Measurements from ENCODE around the gene ADSS2. TPM values are rescaled to one million over a fixed set of nuclear protein-coding genes. Genes with fewer than 3 reads are reported as not detected.

Gene ADSS2
- total and polyA plus RNA-seq, 2 donors (not counting 3 experiments of a cell fraction or from before 2014, with no cell fraction given) = 35.5 to 90.6 TPM

- Histone ChIP-seq H3K4me2 (ENCODE audit: insufficient read depth, low read length) (no peak overlapping the region), H3K9me1 (replicated peaks; ENCODE audit: control insufficient read depth, extremely low read depth, insufficient read depth, low read length) (no peaks in the 10 kb centered on the region), H3K9me3 (replicated peaks; ENCODE audit: control insufficient read depth, insufficient read depth, low read length) (no peaks in the 10 kb centered on the region), H3K36me3 (ENCODE audit: control insufficient read depth in 2 of 2, extremely low read depth in 1 of 2, insufficient read depth in 2 of 2, low read length in 2 of 2) (no peaks in the 10 kb centered on the region), H3K27ac (ENCODE audit: insufficient read depth, low read depth, low read length) (no peak overlapping the region), H2AFZ (ENCODE audit: low read depth, low read length) (no peak overlapping the region), H3K4me1 (ENCODE audit: control insufficient read depth, extremely low read depth, insufficient read depth, low read length) (peaks cover 3% of the 10 kb centered on the region), H3K4me3 (replicated peaks in 1 of 3; ENCODE audit: insufficient read depth in 1 of 3, low read depth in 1 of 3, low read length in 3 of 3) (no peak overlapping the region), H4K20me1 (replicated peaks; ENCODE audit: control insufficient read depth, extremely low read depth, insufficient read depth, low read length) (no peaks in the 10 kb centered on the region), H3K27me3 (ENCODE audit: control insufficient read depth in 2 of 2, insufficient read depth in 2 of 2, low read length in 2 of 2) (no peaks in the 10 kb centered on the region), H3K79me2 (ENCODE audit: control insufficient read depth, insufficient read depth, low read length) (no peaks in the 10 kb centered on the region), H3K9ac (replicated peaks; ENCODE audit: extremely low read depth, insufficient read depth, low read length) (no peak overlapping the region)
- intact Hi-C loops (cut with micrococcal nuclease) (no loop called here), dilution Hi-C loops (cut with MboI; ENCODE audit: extremely low pct_ligation_motif_present, low sequenced_read_pairs) (no loop called here)
- BruUV-seq (replicated peaks) = no TSS peak
- no peak for FAIRE-seq
- DNase-seq (ENCODE audit: low read depth, low spot score) = no peak
- POLR2A ChIA-PET = no interaction called here
- CTCF ChIA-PET = no interaction called here
- TF ChIP-seq POLR2AphosphoS5 (IDR thresholded peaks at IDR 0.05; ENCODE audit: insufficient read depth, low read depth, low read length) = no peak
- no peak for TF ChIP-seq MYC (IDR thresholded peaks at IDR 0.05; ENCODE audit: low read depth, low read length)
- TF ChIP-seq FOS (IDR thresholded peaks at IDR 0.05; ENCODE audit: borderline replicate concordance, insufficient read depth, low read length) = no peak
Observed at GRCh38 chr1:244369256-244370057, 82.3 kb downstream of the ADSS2 start.

DNA sequence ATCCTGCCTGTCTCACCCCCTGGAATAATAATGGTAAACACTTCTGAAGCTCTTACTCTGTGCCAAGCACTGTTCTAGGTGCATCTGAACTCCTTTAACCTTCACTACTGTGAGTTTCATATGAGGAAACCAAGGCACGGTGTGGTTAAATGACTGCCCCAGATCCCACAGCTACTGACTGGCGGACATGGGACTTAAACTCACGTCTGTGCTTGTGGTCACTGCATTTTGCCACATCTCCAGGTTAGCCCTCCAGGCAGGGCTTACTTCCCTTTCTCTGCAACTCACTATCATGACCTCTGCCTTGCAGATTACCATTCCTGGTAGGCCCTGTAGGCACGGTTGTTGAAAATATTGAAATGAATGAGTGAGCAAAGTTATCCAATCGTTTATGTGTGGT is 83.4 kb downstream of the ADSS2 start:
- BruUV-seq (replicated peaks) = no TSS peak
- Histone ChIP-seq H3K4me1 (ENCODE audit: control insufficient read depth, extremely low read depth, insufficient read depth, low read length) (peaks cover 3% of the 10 kb centered on the region), H3K9me3 (replicated peaks; ENCODE audit: control insufficient read depth, insufficient read depth, low read length) (no peaks in the 10 kb centered on the region), H2AFZ (ENCODE audit: low read depth, low read length) (no peak overlapping the region), H3K27me3 (ENCODE audit: control insufficient read depth in 2 of 2, insufficient read depth in 2 of 2, low read length in 2 of 2) (no peaks in the 10 kb centered on the region), H3K36me3 (ENCODE audit: control insufficient read depth in 2 of 2, extremely low read depth in 1 of 2, insufficient read depth in 2 of 2, low read length in 2 of 2) (no peaks in the 10 kb centered on the region), H3K79me2 (ENCODE audit: control insufficient read depth, insufficient read depth, low read length) (no peaks in the 10 kb centered on the region), H3K4me2 (ENCODE audit: insufficient read depth, low read length) (no peak overlapping the region), H4K20me1 (replicated peaks; ENCODE audit: control insufficient read depth, extremely low read depth, insufficient read depth, low read length) (no peaks in the 10 kb centered on the region), H3K9ac (replicated peaks; ENCODE audit: extremely low read depth, insufficient read depth, low read length) (no peak overlapping the region), H3K4me3 (replicated peaks in 1 of 3; ENCODE audit: insufficient read depth in 1 of 3, low read depth in 1 of 3, low read length in 3 of 3) (no peak overlapping the region), H3K9me1 (replicated peaks; ENCODE audit: control insufficient read depth, extremely low read depth, insufficient read depth, low read length) (no peaks in the 10 kb centered on the region), H3K27ac (ENCODE audit: insufficient read depth, low read depth, low read length) (no peak overlapping the region)
- intact Hi-C loops (cut with micrococcal nuclease) (no loop called here), dilution Hi-C loops (cut with MboI; ENCODE audit: extremely low pct_ligation_motif_present, low sequenced_read_pairs) (no loop called here)
- POLR2A ChIA-PET = no interaction called here
- TF ChIP-seq POLR2AphosphoS5 (IDR thresholded peaks at IDR 0.05; ENCODE audit: insufficient read depth, low read depth, low read length) (no peak), MYC (IDR thresholded peaks at IDR 0.05; ENCODE audit: low read depth, low read length) (no peak), JUN (IDR thresholded peaks at IDR 0.05; ENCODE audit: borderline replicate concordance, insufficient read depth, insufficient read length, low read depth) (no peak), POLR2A (IDR thresholded peaks at IDR 0.05; ENCODE audit: low read depth, low read length) (no peak), GATA2 (IDR thresholded peaks at IDR 0.05; ENCODE audit: insufficient read depth, insufficient read length, low read depth, low read length) (no peak), FOS (IDR thresholded peaks at IDR 0.05; ENCODE audit: borderline replicate concordance, insufficient read depth, low read length) (no peak), EZH2 (IDR thresholded peaks at IDR 0.05; ENCODE audit: borderline replicate concordance, low read depth, low read length, severe bottlenecking) (no peak)
- TF ChIP-seq, protein P1, sequence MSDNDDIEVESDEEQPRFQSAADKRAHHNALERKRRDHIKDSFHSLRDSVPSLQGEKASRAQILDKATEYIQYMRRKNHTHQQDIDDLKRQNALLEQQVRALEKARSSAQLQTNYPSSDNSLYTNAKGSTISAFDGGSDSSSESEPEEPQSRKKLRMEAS (IDR thresholded peaks at IDR 0.05; ENCODE audit: insufficient read depth, insufficient read length) = no peak
- TF ChIP-seq, protein P2, sequence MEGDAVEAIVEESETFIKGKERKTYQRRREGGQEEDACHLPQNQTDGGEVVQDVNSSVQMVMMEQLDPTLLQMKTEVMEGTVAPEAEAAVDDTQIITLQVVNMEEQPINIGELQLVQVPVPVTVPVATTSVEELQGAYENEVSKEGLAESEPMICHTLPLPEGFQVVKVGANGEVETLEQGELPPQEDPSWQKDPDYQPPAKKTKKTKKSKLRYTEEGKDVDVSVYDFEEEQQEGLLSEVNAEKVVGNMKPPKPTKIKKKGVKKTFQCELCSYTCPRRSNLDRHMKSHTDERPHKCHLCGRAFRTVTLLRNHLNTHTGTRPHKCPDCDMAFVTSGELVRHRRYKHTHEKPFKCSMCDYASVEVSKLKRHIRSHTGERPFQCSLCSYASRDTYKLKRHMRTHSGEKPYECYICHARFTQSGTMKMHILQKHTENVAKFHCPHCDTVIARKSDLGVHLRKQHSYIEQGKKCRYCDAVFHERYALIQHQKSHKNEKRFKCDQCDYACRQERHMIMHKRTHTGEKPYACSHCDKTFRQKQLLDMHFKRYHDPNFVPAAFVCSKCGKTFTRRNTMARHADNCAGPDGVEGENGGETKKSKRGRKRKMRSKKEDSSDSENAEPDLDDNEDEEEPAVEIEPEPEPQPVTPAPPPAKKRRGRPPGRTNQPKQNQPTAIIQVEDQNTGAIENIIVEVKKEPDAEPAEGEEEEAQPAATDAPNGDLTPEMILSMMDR (IDR thresholded peaks at IDR 0.05; ENCODE audit: extremely low read depth in 1 of 2, insufficient read depth in 1 of 2, low read depth in 1 of 2, low read length in 2 of 2) = no peak
- FAIRE-seq = no peak
- CTCF ChIA-PET = no interaction called here
- no peak for DNase-seq (ENCODE audit: low read depth, low spot score)
